ENCODE data around the gene SLC35G1.

SLC35G1 gene

GRCh38 chr10:93879273-93879672 lies 14.5 kb upstream of the SLC35G1 start:
- DNase-seq = no peak

DNA sequence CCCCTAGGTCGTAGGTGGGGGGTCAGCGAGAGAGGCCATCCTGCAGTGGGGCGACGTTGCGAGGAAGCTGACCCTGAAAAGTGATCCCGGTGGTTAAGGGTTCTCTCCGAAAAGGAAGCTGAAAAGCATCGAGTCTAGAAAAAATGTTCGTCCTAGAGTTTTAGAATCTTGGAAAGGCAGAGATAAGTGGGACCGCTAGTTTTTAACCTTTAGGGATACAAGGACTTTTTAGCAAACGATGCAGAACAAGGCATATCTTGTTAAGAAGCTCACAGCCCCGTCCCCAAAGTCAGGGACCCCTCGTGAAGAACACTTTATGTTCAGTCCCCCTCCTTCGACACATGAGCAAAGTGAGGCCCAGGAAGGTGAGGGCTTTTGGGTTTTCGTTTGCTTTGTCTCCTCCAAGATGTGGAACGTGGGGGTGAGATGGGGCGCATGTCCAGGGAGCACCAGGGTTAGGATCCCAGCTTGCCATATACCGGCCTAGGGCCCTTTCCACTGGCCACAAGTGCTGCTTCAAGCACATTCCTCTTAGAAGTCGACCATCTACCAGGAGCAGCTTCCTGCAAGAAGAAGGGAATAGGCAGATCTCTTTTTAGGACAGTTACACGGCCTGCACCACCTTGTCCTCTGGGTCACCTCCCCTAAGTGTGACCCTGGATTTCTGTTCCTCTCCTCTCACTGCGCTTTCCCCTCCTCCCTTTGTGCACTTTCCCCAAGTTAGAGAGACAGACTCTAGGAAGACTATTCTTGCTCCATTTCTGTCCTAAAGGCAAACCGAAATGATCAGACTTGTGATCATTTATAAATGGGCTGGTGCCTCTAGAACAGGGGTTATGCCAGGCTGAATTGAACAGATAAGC lies 969 bp downstream of the SLC35G1 start:
- DNase-seq = peak; percentile 65

DNA sequence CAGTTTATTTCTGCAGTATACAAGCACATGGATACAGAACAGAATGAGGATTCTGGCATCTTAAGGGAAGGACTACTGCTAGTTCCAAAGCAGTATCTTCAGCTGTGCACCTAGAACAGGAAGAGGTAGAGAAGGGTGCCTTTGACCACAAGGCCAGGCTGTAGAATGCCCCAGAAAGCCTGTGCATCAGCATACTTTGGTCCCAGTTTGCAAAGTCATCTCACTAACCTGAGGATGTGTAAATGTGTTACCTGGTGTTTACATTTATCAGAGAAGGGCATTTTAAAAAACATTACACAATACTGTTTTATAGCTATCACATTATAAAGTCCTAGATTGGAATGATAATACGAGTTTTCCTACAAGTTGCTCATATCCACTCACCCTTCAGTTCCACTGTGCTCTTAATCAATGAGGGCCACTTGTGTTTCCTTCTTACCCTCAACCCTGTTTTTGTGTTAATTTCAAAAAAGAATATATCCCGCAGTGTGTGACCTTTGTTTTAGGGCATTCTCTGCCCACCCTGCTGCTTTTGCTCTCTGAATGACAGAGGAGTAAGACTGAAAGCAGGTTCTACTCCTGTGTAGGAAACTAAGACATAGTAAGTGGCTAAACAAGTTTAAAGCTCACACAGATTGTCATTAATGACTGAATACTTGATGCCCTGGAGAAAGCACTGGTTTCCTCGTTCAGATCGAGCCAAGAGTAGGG lies 3.4 kb downstream of the SLC35G1 start:
- no peak for DNase-seq

DNA sequence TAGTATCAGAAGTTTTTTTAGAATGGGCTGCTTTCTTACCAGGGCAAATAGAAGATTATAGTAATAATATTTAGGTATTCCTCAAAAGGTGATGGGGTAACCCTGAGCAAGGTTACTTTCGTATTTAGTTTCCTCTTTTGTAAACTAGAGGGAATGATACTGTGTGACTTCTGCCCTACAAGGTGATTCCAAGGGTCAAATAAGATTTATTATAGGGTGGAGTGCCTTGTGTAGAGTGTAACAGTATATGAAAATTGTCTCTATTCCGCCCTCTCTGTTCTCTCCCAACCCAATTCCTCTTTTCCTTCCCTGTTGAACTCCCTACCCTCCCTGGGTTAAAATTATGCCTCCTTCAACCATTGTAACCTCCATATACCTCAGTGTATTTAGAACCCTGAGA lies 5.3 kb downstream of the SLC35G1 start:
- no peak for DNase-seq

GRCh38 chr10:93903051-93903450 lies 9.3 kb downstream of the SLC35G1 start:
- DNase-seq = no peak

DNA sequence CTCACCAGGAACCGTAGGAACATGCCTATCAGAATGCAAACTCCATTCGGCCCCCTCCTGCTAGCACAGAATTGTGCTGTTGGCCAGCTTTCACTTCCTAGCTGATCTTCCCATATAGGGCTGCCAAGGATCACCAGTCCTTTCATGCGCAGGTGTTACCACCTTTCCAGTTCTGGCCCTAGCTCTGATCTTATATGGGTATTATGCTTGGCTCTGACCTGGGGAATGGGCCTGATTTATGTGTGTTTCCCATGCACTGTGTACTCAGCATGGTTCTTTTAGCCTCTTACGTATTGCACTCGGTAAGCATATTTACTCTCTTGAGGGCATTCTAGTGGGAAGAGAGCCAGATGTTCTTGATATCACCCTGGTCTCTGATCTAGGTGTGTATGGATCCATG lies 11.1 kb downstream of the SLC35G1 start:
- no peak for DNase-seq

DNA sequence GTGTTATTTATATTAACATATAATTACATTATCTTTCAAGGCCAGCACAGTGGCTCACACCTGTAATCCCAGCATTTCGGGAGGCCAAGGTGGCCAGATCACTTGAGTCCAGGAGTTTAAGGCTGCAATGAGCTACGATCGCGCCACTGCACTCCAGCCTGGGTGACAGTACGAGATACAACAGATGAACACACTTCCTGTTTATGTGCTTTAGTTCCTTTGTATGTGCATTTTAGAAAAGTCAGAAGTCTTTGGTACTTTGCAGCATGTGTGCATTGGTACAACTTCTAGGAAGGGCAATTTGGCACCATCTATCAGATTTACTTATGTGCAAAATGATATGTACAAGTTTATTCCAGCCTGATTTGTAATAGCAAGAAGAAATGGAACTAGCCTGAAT lies 13.3 kb downstream of the SLC35G1 start:
- no peak for DNase-seq

DNA sequence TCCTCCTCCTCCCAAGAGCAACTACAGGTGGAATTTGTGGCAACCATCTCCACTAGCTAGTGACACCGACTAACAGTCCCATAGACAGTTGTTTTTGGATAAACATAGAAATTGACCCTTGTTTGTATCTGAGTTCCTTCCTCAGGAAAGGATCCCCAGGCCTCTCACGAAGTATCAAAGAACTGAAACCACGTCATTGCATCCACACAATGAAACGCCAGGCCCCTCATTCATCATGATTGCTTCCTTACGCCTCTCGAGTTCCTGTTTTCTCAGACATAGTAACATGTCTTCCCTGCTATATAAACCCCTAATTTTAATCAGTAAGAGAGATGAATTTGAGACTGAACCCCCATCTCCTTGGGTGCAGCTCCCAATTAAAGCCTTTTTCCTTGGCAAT lies 18.1 kb downstream of the SLC35G1 start:
- no peak for DNase-seq

GRCh38 chr10:93912444-93912843 lies 18.7 kb downstream of the SLC35G1 start:
- no peak for DNase-seq

- DNase-seq = no peak
Measured at GRCh38 chr10:93913706-93914105, 19.9 kb downstream of the SLC35G1 start.

DNA sequence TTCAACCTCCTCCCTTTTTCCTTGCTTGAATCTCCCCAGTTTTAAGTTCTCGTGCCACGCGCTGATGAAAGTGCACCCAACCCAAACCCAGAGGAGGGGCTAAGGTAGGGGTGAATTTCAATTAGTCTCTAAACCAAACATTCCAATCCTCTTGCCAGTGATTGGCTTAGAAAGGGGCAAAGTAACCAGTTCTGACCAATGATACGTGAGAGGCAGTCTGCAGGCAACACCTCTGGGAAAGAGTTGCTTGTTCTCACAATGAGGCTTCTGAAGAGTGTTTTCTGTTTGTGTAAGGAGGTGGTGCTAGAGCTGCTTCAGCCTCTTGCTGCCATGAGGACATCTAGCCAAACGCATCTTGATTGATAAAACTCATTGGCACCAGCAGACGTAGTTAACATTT lies 21.8 kb downstream of the SLC35G1 start:
- no peak for DNase-seq

GRCh38 chr10:93916257-93917063 lies 22.7 kb downstream of the SLC35G1 start:
- DNase-seq = no peak

DNA sequence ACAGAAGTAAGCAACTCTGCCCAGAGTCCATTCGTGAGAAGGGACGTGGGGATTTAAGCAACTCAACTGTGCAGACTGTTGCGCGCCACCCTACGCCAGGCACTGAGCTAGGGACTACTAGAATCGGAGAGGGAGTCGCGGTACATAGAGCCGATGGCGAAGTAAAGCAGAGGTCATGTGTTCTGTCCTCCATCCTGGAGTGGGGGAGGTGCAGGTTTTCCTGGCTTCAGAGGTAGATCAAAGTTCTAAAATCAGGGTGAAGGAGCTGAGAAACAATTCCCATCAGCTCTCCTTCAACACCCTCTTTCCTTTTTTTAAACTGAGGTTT lies 23.2 kb downstream of the SLC35G1 start:
- no peak for DNase-seq

- DNase-seq = no peak
Measured at GRCh38 chr10:93917821-93918220, 24.0 kb downstream of the SLC35G1 start.

- no peak for DNase-seq
Measured at GRCh38 chr10:93921338-93921737, 27.6 kb downstream of the SLC35G1 start.

GRCh38 chr10:93926613-93927012 lies 32.8 kb downstream of the SLC35G1 start:
- DNase-seq = no peak

- no peak for DNase-seq
Measured at GRCh38 chr10:93938140-93938539, 44.4 kb downstream of the SLC35G1 start.

GRCh38 chr10:93940881-93941280 lies 47.1 kb downstream of the SLC35G1 start:
- DNase-seq = no peak

GRCh38 chr10:93941606-93942005 lies 47.8 kb downstream of the SLC35G1 start:
- DNase-seq = no peak

DNA sequence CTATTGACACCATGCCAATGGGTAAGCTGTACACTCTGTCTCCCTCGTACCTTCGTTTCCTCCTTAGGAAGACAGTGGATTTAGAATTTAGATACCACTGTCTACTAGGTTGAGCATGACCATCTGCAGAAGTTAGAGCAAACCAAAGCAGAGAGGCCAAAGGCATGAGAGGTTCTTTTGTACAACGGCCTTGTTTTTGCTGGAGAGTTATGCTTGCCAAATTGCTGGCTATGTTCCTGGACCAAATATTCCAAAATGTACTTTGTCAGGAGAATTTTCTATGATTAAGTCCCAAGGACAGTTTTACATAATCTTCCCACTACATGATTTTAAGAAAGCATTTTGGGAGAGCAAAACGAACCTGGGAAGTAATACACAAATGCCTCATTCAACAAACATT lies 52.0 kb downstream of the SLC35G1 start:
- no peak for DNase-seq

- peak; percentile 62 for DNase-seq
Measured at GRCh38 chr10:93947055-93947454, 53.3 kb downstream of the SLC35G1 start.

DNA sequence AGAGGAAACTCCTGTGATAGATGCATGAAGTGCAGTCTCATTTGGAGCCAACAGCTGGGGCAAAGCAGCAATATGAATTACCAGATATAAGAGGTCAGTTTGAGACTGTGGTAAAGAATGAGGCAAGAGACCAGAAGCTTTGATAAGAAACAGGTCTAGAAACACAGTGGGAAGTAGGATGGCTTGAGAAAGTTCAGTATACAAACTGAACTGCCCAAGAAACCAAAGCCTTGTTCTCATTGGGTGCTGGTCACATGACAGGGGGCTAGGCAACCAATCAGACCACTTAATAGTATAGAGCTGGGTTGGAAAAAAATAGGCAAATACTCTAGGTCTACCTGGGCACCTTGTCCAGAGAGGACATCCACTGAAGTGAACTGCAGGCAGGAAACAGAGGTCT lies 53.7 kb downstream of the SLC35G1 start:
- DNase-seq = no peak

DNA sequence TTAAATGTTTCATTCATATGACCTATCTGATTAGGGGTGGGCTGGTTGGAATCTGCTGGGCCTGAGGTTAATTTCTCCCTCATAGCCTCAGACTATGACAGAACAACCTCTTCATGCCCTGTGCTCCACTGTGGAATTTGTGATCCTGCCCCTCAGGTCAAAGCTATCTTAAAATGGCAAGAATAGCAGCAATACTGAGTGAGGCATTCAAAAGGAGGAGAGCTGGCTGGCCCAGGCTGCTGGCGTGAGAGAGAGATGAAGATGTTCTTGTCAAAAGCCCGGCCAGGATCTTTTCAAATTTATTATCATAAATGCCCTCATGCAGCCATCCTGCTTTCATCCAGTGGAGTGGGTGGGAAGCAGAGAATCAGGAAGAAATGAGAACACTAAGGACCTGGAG lies 58.1 kb downstream of the SLC35G1 start:
- DNase-seq = no peak
